ENCODE data around the gene OLR1. TPM values are rescaled to one million over a fixed set of nuclear protein-coding genes. Genes with fewer than 3 reads are reported as not detected.

OLR1 gene
- polyA plus RNA-seq, 1 experiment: 6.9 TPM

DNA sequence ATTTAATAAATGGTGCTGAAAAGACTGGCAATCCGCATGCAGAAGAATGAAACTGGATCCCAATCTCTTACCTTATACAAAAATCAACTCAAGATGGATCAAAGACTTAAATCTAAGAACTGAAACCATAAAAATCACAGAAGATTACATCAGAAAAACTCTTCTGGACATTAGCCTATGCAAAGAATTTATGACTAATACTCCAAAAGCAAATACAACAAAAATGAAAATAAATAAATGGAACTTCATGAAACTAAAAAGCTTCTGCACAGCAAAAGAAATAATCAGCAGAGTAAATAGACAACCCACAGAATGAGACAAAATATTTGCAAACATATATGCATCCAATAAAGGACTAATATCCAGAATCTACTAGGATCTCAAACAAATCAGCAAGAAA, 58.9 kb downstream of the OLR1 start:
- Histone ChIP-seq H3K27me3 (ENCODE audit: control insufficient read depth, insufficient read depth, low read length) (no peaks in the 10 kb centered on the region), H3K36me3 (ENCODE audit: control insufficient read depth, insufficient read depth, low read length) (no peaks in the 10 kb centered on the region), H3K4me3 (ENCODE audit: low read depth, low read length) (no peak overlapping the region)
- DNase-seq (ENCODE audit: low read depth): peak; percentile 18
- TF ChIP-seq, protein P1, sequence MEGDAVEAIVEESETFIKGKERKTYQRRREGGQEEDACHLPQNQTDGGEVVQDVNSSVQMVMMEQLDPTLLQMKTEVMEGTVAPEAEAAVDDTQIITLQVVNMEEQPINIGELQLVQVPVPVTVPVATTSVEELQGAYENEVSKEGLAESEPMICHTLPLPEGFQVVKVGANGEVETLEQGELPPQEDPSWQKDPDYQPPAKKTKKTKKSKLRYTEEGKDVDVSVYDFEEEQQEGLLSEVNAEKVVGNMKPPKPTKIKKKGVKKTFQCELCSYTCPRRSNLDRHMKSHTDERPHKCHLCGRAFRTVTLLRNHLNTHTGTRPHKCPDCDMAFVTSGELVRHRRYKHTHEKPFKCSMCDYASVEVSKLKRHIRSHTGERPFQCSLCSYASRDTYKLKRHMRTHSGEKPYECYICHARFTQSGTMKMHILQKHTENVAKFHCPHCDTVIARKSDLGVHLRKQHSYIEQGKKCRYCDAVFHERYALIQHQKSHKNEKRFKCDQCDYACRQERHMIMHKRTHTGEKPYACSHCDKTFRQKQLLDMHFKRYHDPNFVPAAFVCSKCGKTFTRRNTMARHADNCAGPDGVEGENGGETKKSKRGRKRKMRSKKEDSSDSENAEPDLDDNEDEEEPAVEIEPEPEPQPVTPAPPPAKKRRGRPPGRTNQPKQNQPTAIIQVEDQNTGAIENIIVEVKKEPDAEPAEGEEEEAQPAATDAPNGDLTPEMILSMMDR (IDR thresholded peaks at IDR 0.05; ENCODE audit: insufficient read depth, low read depth, low read length): no peak
- CTCF ChIA-PET: no interaction called here
- POLR2A ChIA-PET: no interaction called here

DNA sequence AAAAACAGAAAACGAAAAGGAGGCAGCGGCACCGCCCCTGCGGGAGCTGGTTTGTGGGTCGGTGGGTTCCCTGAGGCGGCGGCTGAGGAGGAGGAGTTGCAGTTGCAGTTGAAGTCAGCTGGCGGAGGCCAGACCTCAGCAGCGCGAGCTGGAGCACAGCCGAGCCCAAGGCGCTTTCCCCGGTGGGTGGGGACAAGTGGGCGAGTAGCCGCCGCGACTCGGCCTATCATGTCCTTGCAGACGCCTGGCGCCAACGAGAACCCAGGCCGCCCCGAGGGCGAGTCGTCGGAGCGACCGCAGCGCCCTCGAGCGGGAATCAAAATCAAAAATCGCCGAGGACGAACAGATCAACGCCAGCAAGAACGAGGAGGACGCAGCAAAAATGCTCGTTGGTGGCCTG, 60.5 kb downstream of the OLR1 start:
- TF ChIP-seq, protein P1 (IDR thresholded peaks at IDR 0.05; ENCODE audit: insufficient read depth, low read depth, low read length): no peak
- ChIA-PET POLR2A (no interaction called here), CTCF (interaction anchor here (0.7 kb wide), 1 partner anchor 9 kb away, joined by 3 read pairs; no protein-coding TSS in a partner anchor)
- DNase-seq (ENCODE audit: low read depth): no peak
- no peak overlapping the region for H3K4me3 ChIP-seq (ENCODE audit: low read depth, low read length)
- no peaks in the 10 kb centered on the region for H3K36me3 ChIP-seq (ENCODE audit: control insufficient read depth, insufficient read depth, low read length)
- no peaks in the 10 kb centered on the region for H3K27me3 ChIP-seq (ENCODE audit: control insufficient read depth, insufficient read depth, low read length)

DNA sequence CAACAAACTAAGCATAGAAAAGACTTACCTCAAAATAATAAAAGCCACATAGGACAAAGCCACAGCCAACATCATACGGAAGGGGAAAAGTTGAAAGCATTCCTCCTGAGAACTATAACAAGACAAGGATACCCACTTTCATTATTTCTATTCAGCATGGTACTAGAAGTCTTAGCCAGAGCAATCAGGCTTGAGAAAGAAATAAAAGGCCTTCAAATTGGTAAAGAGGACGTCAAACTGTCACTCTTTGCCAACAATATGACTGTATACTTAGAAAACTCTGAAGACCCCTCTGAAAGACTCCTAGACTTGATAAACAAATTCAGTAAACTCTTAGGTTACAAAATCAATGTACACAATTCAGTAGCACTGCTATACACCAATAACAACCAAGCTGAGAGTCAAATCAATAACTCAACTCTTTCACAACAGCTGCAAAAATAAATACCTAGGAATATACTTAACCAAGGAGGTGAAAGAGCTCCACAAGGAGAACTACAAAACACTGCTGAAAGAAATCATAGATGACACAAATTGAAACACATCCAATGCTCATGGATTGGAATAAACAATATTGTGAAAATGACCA, 61.6 kb downstream of the OLR1 start:
- ChIA-PET CTCF (no interaction called here), POLR2A (no interaction called here)
- TF ChIP-seq, protein P1 (IDR thresholded peaks at IDR 0.05; ENCODE audit: insufficient read depth, low read depth, low read length): no peak

More for the DNA sequence above, 61.6 kb downstream of the OLR1 start:
- Histone ChIP-seq H3K36me3 (ENCODE audit: control insufficient read depth, insufficient read depth, low read length) (no peaks in the 10 kb centered on the region), H3K4me3 (ENCODE audit: low read depth, low read length) (no peak overlapping the region), H3K27me3 (ENCODE audit: control insufficient read depth, insufficient read depth, low read length) (no peaks in the 10 kb centered on the region)
- DNase-seq (ENCODE audit: low read depth): no peak

Other genes with a start within 250 kb of the OLR1 start
- gene CLEC2A, start 239.8 kb downstream of the OLR1 start, polyA plus RNA-seq (2011; rRNA removed): not detected in 2 replicates
- gene CLEC12A, start 200.7 kb downstream of the OLR1 start, polyA plus RNA-seq (2011; rRNA removed): not detected in 2 replicates
- not detected in 2 replicates for gene CLEC1B, start 173.0 kb downstream of the OLR1 start, polyA plus RNA-seq (2011; rRNA removed)
- gene CLEC12B, start 161.5 kb downstream of the OLR1 start, polyA plus RNA-seq (2011; rRNA removed): 0.22 TPM in 1 of 2 replicates, not detected in the other
- not detected in 2 replicates for gene CLEC9A, start 141.4 kb downstream of the OLR1 start, polyA plus RNA-seq (2011; rRNA removed)
- gene CLEC1A, start 73.1 kb downstream of the OLR1 start, polyA plus RNA-seq (2011; rRNA removed): 0.80 TPM in 2 replicates
- not detected in 2 replicates for gene CLEC7A, start 41.9 kb downstream of the OLR1 start, polyA plus RNA-seq (2011; rRNA removed)
- gene TMEM52B, start 6.9 kb upstream of the OLR1 start, polyA plus RNA-seq (2011; rRNA removed): 0.85 and 1.4 TPM in 2 replicates
- 192 and 275 TPM in 2 replicates for gene GABARAPL1, start 40.7 kb upstream of the OLR1 start, polyA plus RNA-seq (2011; rRNA removed)
- gene KLRD1, start 135.7 kb upstream of the OLR1 start, polyA plus RNA-seq (2011; rRNA removed): 0.13 and 0.74 TPM in 2 replicates
- not detected in 2 replicates for gene KLRK1, start 217.9 kb upstream of the OLR1 start, polyA plus RNA-seq (2011; rRNA removed)
- not detected in 2 replicates for gene KLRC4, start 237.6 kb upstream of the OLR1 start, polyA plus RNA-seq (2011; rRNA removed)
- not detected in 2 replicates for gene KLRC3, start 248.5 kb upstream of the OLR1 start, polyA plus RNA-seq (2011; rRNA removed)